Stimulated activated naive CD4-positive, alpha-beta T cell (primary cell): Measurements from ENCODE around the gene JDP2.

Source experiments
- DNase-seq, 6 experiments: peaks; one replicate each; lab custom pipeline; 2025; lab: John Stamatoyannopoulos, UW

Gene JDP2

GRCh38 chr14:75437201-75438143 lies 9.7 kb downstream of the JDP2 start:
- DNase-seq: no peak

GRCh38 chr14:75438486-75439080 lies 10.8 kb downstream of the JDP2 start:
- no peak for DNase-seq

- no peak for DNase-seq
Observed at GRCh38 chr14:75439989-75440388, 12.2 kb downstream of the JDP2 start.

- no peak for DNase-seq
Observed at GRCh38 chr14:75440733-75441477, 13.1 kb downstream of the JDP2 start.

- DNase-seq: no peak
Observed at GRCh38 chr14:75441728-75442127, 13.9 kb downstream of the JDP2 start.

GRCh38 chr14:75442166-75442565 lies 14.3 kb downstream of the JDP2 start:
- DNase-seq: no peak

GRCh38 chr14:75442642-75443041 lies 14.8 kb downstream of the JDP2 start:
- DNase-seq: no peak

GRCh38 chr14:75443203-75443969 lies 15.6 kb downstream of the JDP2 start:
- DNase-seq: no peak

- no peak for DNase-seq
Observed at GRCh38 chr14:75445236-75445635, 17.4 kb downstream of the JDP2 start.

GRCh38 chr14:75445963-75446362 lies 18.1 kb downstream of the JDP2 start:
- no peak for DNase-seq

- DNase-seq: no peak
Observed at GRCh38 chr14:75446447-75446846, 18.6 kb downstream of the JDP2 start.

GRCh38 chr14:75448209-75448608 lies 20.4 kb downstream of the JDP2 start:
- DNase-seq: no peak

- DNase-seq: no peak
Observed at GRCh38 chr14:75449036-75449435, 21.2 kb downstream of the JDP2 start.

GRCh38 chr14:75449696-75450095 lies 21.9 kb downstream of the JDP2 start:
- DNase-seq: no peak

- no peak for DNase-seq
Observed at GRCh38 chr14:75450381-75451276, 22.8 kb downstream of the JDP2 start.

- no peak for DNase-seq
Observed at GRCh38 chr14:75452324-75452723, 24.5 kb downstream of the JDP2 start.

- no peak for DNase-seq
Observed at GRCh38 chr14:75452900-75453816, 25.3 kb downstream of the JDP2 start.

- peak in 3 of 6 experiments; percentile 12 to 28 (median 18) for DNase-seq
Observed at GRCh38 chr14:75453817-75454434, 26.1 kb downstream of the JDP2 start.

GRCh38 chr14:75454963-75455546 lies 27.2 kb downstream of the JDP2 start:
- DNase-seq: no peak
